SU-DHL-6 (cell line): ENCODE results near the gene FZD10.

Source experiments
- H2AFZ ChIP-seq: fragments of 200-600 bp; sonication (generic); 2 replicates; pipeline ENCODE4 v1.6.1; 2014; ENCODE audit warnings: low read depth, mild to moderate bottlenecking, moderate library complexity, mixed read lengths, antibody characterized with exemption, low read length; ENCODE audit not compliant: severe bottlenecking
- H3F3A ChIP-seq: fragments of 200-600 bp; shearing (Covaris generic); 2 replicates; pipeline ENCODE4 v1.6.0; 2016; ENCODE audit warnings: antibody characterized with exemption, mild to moderate bottlenecking; ENCODE audit not compliant: insufficient read depth
- H3K27ac ChIP-seq: fragments of 200-600 bp; sonication (generic); 2 replicates; pipeline ENCODE4 v1.5.1; 2016; ENCODE audit warnings: low read depth, mild to moderate bottlenecking, low read length, moderate library complexity, mixed read lengths
- H3K27me3 ChIP-seq: fragments of 200-600 bp; sonication (generic), shearing (Covaris generic); 2 replicates; pipeline ENCODE4 v1.6.0; 2014; ENCODE audit warnings: mild to moderate bottlenecking, low read length
- H3K36me3 ChIP-seq: fragments of 200-600 bp; sonication (generic); 2 replicates; pipeline ENCODE4 v1.6.1; 2014; ENCODE audit warnings: mild to moderate bottlenecking, low read length, mixed read lengths
- H3K4me2 ChIP-seq: fragments of 300-600, 200-600 bp; shearing (Covaris generic), sonication (generic); 2 replicates; pipeline ENCODE4 v1.6.0; 2014; ENCODE audit warnings: low read length, low read depth, mild to moderate bottlenecking; ENCODE audit not compliant: poor library complexity, severe bottlenecking
- H3K4me3 ChIP-seq: fragments of 200-600 bp; sonication (generic); 2 replicates; pipeline ENCODE4 v1.5.1; 2014; ENCODE audit warnings: antibody characterized with exemption, low read length, mild to moderate bottlenecking, mixed read lengths; ENCODE audit not compliant: insufficient read depth, poor library complexity, severe bottlenecking
- H3K79me2 ChIP-seq: fragments of 200-600 bp; sonication (generic); 2 replicates; pipeline ENCODE4 v1.6.1; 2014; ENCODE audit warnings: mild to moderate bottlenecking, low read length, moderate library complexity; ENCODE audit not compliant: insufficient read depth
- H3K9ac ChIP-seq: fragments of 200-600 bp; sonication (generic); 2 replicates; pipeline ENCODE4 v1.7.0; 2014; ENCODE audit warnings: mild to moderate bottlenecking, low read length
- H3K9me2 ChIP-seq: fragments of 200-600 bp; sonication (generic); replicated peaks from 2 replicates; pipeline ENCODE4 v1.6.1; 2014; ENCODE audit warnings: low read length; ENCODE audit not compliant: insufficient read depth
- H3K9me3 ChIP-seq: fragments of 200-600 bp; sonication (generic); 2 replicates; pipeline ENCODE4 v1.6.1; 2014; ENCODE audit warnings: low read length, mixed read lengths; ENCODE audit not compliant: insufficient read depth
- H4K20me1 ChIP-seq: fragments of 200-600 bp; sonication (generic); 2 replicates; pipeline ENCODE4 v1.6.1; 2014; ENCODE audit warnings: low read depth, mild to moderate bottlenecking, antibody characterized with exemption, low read length, moderate library complexity, mixed read lengths
- EZH2phosphoT487 ChIP-seq: fragments of 200-600 bp; sonication (generic), shearing (Covaris generic); conservative IDR thresholded peaks from 2 replicates; pipeline ENCODE4 v1.6.1; 2018; ENCODE audit warnings: mild to moderate bottlenecking, antibody characterized with exemption, low read length, moderate library complexity, mixed read lengths
- TF ChIP-seq, protein P1 (sequence below): fragments of 200-600 bp; sonication (generic); IDR thresholded peaks from one replicate; pipeline ENCODE4 v1.5.1; 2017; ENCODE audit warnings: antibody characterized with exemption, mild to moderate bottlenecking, low read length, moderate library complexity; ENCODE audit not compliant: insufficient read depth, poor library complexity, severe bottlenecking

The FZD10 gene

DNA sequence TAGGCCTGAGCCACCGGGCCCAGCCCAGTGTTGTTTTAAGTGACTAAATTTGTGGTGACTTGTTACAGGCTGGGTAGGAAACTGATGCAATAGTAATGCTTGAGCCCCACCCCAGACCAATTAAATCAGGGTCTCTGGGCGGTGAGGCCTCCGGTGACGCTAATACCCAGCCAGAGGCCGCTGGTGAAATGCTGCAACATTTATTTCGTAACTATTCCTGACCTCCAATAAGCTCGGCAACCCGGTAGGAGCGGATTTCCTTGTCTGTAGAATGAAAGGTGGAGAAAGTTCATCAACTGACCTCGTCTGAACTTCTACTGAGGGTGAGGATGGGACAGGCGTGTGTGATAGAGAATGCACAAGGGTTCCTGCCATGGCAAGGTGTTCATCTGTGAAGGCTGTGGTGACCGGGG lies 42.3 kb downstream of the FZD10 start:
- no peaks in the 10 kb centered on the region for H3K79me2 ChIP-seq
- no peaks in the 10 kb centered on the region for H3K9me2 ChIP-seq
- H3K4me2 ChIP-seq = no peak overlapping the region
- no peak overlapping the region for H3K4me3 ChIP-seq
- no peaks in the 10 kb centered on the region for H4K20me1 ChIP-seq
- H3F3A ChIP-seq = no peaks in the 10 kb centered on the region
- no peaks in the 10 kb centered on the region for H3K9me3 ChIP-seq
- no peak overlapping the region for H3K27ac ChIP-seq
- no peaks in the 10 kb centered on the region for H3K27me3 ChIP-seq
- H2AFZ ChIP-seq = no peak overlapping the region
- TF ChIP-seq, protein P1, sequence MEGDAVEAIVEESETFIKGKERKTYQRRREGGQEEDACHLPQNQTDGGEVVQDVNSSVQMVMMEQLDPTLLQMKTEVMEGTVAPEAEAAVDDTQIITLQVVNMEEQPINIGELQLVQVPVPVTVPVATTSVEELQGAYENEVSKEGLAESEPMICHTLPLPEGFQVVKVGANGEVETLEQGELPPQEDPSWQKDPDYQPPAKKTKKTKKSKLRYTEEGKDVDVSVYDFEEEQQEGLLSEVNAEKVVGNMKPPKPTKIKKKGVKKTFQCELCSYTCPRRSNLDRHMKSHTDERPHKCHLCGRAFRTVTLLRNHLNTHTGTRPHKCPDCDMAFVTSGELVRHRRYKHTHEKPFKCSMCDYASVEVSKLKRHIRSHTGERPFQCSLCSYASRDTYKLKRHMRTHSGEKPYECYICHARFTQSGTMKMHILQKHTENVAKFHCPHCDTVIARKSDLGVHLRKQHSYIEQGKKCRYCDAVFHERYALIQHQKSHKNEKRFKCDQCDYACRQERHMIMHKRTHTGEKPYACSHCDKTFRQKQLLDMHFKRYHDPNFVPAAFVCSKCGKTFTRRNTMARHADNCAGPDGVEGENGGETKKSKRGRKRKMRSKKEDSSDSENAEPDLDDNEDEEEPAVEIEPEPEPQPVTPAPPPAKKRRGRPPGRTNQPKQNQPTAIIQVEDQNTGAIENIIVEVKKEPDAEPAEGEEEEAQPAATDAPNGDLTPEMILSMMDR = no peak
- no peak for TF ChIP-seq EZH2phosphoT487
- no peaks in the 10 kb centered on the region for H3K36me3 ChIP-seq
- H3K9ac ChIP-seq = no peak overlapping the region

DNA sequence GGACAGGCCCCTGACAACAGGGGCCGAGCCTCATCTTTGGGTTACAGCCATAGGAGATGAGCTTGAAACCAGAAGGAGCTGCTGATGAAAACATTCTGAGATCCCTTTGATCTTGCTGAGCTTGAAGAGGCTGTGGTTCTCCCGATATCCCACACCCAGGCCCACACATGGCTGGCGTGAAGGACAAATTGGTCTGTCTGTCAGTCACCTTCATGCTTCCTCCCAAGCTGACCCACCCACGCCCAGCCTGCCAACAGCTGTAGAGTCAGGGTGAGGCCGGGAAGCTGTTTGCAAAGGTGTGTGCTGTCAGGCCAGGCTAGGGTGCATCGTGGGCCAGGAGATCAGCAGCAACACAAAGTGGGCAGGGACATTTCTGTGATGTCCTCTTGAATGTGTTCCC lies 43.2 kb downstream of the FZD10 start:
- Histone ChIP-seq H3K9ac (no peak overlapping the region), H2AFZ (no peak overlapping the region), H3K27ac (no peak overlapping the region), H4K20me1 (no peaks in the 10 kb centered on the region), H3K4me2 (no peak overlapping the region), H3K4me3 (no peak overlapping the region), H3K9me2 (no peaks in the 10 kb centered on the region), H3F3A (no peaks in the 10 kb centered on the region), H3K36me3 (no peaks in the 10 kb centered on the region), H3K79me2 (no peaks in the 10 kb centered on the region), H3K27me3 (no peaks in the 10 kb centered on the region), H3K9me3 (no peaks in the 10 kb centered on the region)
- TF ChIP-seq EZH2phosphoT487 = no peak
- TF ChIP-seq, protein P1 = no peak

DNA sequence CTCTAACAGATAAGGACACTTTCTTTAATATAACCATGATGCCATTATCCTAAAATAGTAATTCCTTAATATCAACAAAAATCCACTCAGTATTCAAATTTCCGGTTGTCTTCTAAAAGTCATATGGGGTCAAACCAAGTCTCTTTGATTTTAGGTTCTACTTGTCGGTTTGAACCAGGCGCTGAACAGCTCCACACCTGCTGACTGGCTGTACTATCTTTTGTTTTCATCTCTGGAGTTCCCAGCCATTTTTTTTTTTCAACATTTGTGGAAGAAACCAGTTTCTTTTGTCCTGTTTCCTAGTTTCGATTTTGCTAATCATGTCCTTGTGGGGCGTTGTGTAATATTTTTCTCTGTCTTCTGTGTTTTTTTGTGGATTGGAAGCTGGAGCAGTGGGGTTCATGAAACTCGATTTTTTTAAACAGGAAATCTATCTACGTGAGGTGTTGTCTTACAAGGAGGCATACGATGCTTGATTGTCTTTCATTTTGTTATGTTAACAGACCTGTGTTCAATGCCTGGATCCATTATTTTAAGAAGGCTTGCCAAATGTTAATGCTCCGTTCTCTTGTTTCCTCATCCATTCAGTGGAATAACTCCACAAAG lies 50.2 kb downstream of the FZD10 start:
- Histone ChIP-seq H3K36me3 (no peaks in the 10 kb centered on the region), H3K9ac (no peak overlapping the region), H3K4me3 (no peak overlapping the region), H2AFZ (no peak overlapping the region), H3K27ac (no peak overlapping the region), H4K20me1 (no peaks in the 10 kb centered on the region), H3K27me3 (no peaks in the 10 kb centered on the region), H3K9me2 (no peaks in the 10 kb centered on the region), H3K9me3 (no peaks in the 10 kb centered on the region), H3F3A (no peaks in the 10 kb centered on the region), H3K4me2 (no peak overlapping the region), H3K79me2 (no peaks in the 10 kb centered on the region)
- no peak for TF ChIP-seq EZH2phosphoT487
- TF ChIP-seq, protein P1 = no peak
